HPDE6-E6E7 (cell line): Measurements from ENCODE around the gene SPSB4.

ENCODE experiments used
- DNase-seq: peaks from one replicate; pipeline ENCODE4 v3.0.0; 2011; ENCODE audit warnings: missing footprints; ENCODE audit errors: extremely low spot score

The SPSB4 gene

DNA sequence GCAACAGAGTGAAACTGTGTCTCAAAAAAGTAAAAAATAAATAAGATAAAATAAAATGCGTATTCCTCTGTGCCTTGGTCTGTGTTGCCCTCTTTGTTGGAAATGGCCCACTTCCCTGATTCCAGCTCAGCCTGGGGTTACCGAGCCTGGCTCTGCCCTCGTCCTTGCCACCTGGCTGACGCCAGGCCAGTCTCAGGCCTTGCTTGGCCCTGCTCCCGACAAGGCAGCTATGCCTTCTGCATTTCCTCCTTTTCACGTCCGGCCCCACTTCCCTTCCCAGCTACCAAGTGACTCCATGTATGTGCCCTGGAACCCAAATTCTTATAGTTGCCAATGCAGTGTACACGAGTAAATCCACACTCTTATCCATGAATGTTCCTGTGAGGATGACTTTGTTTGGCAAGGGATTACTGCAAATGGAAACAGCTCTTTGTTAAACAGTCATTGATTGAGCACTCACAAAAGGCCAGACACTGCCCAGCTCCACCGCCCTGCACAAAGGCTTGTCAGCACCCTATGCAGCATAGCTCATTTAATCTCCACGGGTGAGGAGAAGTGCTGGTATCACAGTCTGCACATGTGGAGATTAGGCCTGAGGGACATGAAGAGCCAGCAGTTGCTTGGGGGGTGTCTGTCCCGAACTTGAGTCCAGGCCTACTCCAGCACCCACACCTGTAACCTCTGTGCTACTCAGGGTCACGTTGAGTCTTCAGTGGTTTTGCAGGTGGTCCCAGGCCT, 25.1 kb downstream of the SPSB4 start:
- no peak for DNase-seq

- DNase-seq, result no peak
Observed at GRCh38 chr3:141076797-141077571, 25.8 kb downstream of the SPSB4 start.

GRCh38 chr3:141077631-141078030, 26.5 kb downstream of the SPSB4 start:
- no peak for DNase-seq

GRCh38 chr3:141078200-141078599, 27.1 kb downstream of the SPSB4 start:
- no peak for DNase-seq

DNA sequence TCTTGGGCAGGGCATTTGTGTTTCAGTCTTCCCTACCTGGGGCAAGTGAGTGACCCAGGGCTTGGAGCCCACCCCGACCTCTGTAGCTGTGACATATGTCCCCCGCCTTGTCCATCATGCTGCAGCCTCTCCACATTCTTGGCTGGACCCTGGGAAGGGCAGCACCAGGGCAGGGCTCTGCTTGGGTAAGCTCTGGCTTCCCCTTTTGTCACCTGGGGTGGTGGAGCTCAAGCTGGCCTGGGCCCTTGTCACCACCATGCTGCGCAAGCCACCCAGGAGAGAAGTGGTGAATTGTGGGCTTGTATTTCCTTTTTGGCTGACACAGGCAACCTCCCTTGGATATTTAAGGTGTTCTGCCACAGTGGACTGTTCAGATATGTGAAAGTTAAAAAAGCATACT, 29.3 kb downstream of the SPSB4 start:
- no peak for DNase-seq

DNA sequence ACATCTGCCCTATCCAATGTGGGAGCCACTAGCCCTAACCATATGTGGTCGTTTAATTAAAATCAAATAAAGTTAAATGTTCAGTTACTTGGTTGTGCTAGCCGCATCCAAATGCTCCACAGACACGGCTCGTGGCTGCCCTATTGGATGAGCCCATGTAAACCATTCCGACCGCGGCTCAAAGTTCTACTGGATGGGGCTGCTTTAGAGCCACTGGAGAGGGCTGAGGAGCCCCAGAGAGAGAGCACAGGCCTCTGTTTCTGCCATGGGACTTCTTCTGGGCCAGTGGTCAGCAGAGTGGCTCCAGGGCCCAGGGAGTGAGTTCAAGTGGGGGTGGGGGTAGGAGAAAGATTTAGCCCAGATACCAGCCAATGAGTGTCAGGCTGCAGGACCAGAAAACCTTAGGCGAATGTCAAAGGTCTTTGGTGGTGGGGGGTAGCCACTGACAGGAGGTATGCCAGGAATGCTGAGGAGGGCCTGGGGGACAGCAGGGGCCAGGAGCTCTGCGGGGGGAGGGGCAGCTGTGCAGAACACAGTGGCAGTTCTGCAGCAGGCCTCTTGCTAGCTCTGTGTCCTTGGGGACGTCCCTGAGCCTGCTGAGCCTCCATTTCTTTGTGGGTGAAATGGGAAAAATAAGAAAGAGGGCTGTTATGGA, 30.1 kb downstream of the SPSB4 start:
- no peak for DNase-seq

DNA sequence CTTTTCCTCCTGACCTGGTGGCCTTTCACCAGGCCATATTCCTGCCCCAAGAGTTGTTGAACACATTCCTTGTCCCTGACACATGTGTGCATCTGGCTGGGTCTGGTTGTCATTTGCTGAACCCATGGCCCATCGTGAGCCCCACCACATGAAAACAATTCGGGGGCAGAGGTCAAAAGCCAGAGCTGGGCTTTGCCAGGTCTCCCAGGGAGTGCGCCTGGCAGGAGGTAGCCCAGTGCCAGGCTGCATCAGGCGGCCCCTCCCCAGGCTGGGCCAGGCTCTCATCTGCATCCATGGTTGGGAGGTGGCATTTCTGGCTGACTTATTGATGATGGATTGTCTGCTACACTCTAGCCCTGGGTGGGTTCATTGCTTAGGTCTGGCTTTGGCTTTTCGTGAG, 30.9 kb downstream of the SPSB4 start:
- no peak for DNase-seq

DNA sequence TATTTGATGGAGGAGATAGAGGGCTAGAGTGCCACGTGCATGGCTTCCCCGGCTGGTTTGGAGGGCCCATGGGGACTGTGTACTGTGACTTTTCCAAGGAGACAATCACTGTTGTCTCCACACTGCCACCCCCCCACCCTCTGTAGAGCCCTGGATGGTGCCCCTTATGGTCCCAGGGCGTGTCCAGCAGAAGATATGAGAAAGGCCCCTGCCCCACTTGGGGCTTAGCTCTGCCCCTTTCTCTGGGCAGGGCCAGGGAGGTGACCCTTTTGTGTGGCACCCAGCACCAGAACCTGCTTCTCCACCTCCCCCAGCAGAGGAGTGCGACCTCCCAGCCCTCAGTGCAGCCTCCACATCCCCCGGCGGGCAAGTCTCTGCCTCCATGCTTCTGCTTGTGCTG, 32.1 kb downstream of the SPSB4 start:
- DNase-seq, result no peak

- no peak for DNase-seq
Observed at GRCh38 chr3:141083836-141084649, 32.9 kb downstream of the SPSB4 start.

GRCh38 chr3:141085343-141086070, 34.4 kb downstream of the SPSB4 start:
- DNase-seq, result no peak

DNA sequence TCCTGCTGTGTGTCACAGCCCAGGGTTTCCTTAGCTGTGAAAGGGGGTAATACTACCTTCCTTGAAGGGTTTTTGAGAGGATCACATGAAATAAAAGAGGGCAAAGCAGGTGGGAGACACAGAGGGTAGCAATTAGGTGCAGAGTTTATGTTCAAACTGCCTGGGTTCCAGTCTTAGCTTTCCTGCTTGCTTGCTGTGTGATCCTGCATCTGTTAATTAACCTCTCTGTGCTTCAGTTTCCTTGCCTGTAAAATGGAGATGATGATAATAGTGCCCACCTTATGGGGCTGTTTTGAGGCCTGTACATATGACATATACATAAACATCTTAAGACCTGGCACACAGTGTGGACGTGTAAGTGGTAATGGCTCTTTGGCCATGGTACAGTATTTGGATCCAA, 35.0 kb downstream of the SPSB4 start:
- DNase-seq, result no peak

GRCh38 chr3:141087076-141087777, 36.1 kb downstream of the SPSB4 start:
- no peak for DNase-seq

GRCh38 chr3:141087778-141088130, 36.6 kb downstream of the SPSB4 start:
- no peak for DNase-seq

- DNase-seq, result no peak
Observed at GRCh38 chr3:141089339-141090152, 38.4 kb downstream of the SPSB4 start.

- no peak for DNase-seq
Observed at GRCh38 chr3:141091426-141091825, 40.3 kb downstream of the SPSB4 start.

DNA sequence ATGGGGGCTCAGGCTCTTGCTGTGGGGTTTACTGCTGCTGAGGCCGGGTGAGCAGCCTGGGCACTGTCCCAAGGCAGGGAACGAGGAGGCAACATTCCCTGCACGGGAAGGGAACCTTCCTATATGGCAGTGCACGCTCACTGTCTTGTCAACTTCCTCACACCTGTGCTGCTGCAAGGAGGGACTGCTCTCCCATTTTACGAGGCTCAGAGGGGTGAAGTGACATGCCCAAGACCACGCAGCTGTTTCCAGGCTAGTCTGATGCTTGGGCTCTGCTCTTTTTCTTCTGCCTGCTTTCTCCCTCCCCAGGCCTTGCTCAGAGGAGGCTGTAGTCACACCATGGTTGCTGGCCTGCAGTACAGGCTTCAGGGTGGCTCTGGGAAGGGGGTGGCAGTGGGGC, 41.5 kb downstream of the SPSB4 start:
- DNase-seq, result no peak

DNA sequence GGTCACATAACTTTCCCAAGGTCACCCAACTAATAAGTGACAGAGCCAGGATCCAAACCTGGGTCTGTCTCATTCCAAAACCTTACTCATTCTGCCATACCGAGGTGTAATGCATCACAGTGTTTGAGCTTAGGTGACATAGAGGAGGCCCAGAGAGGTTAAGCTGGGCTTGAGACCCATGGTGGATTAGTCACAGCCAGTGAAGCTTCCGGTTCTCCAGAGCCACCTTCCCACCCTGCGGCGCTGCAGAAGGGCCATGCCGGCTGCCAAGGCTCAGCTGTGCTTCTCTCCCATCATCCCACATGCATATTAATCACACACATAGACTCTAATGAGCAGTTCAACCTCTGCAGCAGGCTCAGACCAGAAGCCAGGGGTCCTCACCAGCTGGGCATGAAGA, 42.2 kb downstream of the SPSB4 start:
- DNase-seq, result no peak

DNA sequence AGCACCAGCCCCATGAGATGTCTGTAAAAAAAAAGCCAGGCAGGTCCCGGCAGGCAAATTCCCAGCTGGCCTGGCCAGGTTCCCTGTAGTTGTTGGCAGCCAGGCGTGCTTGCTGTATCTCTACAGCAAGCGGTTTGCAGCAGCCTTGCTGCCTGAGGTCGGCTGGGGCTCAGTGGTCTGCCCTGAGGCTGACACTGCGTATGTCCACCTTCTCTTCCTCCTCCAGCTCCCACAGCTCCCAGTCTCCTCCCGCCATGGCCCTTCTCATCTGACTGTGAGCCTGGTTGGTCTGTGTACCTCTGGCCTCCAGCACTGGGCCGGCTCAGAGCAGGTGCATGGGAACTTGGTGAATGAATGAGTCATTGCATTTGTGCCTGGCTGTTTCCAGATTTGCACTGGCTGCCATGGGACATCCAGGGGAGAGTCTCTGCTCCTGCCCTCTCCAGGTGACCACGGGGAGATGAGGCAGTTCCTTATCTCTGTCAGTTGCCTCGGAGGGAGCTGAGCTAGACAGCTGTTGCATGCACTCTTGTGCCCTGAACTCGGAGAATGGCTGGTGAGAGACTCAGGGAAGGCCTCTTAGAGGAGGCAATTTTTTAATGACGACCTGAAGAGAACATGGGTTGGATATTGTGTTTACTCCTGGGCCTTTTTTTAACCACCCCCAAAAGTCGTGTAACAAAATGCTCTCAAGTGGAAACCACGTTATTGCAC, 43.0 kb downstream of the SPSB4 start:
- peak; percentile 28 for DNase-seq
